ENCODE measurements around the gene GARIN3. TPM values are rescaled to one million over a fixed set of nuclear protein-coding genes. Genes with fewer than 3 reads are reported as not detected.

The GARIN3 gene
- total RNA-seq, 1 experiment from 2014 or later, result not detected

- Histone ChIP-seq H3K4me3 (ENCODE audit: low read depth, low read length, poor library complexity, severe bottlenecking) (no peak overlapping the region), H3K4me1 (ENCODE audit: insufficient read depth, low read length, poor library complexity, severe bottlenecking) (no peaks in the 10 kb centered on the region), H3K36me3 (ENCODE audit: insufficient read depth, low read length, poor library complexity, severe bottlenecking) (no peaks in the 10 kb centered on the region), H3K9me3 (ENCODE audit: low read depth, low read length, poor library complexity, severe bottlenecking) (no peaks in the 10 kb centered on the region), H3K27me3 (replicated peaks; ENCODE audit: insufficient read depth, low read depth, low read length, poor library complexity) (peaks cover 8% of the 10 kb centered on the region), H3K27ac (ENCODE audit: low read depth, low read length, poor library complexity, severe bottlenecking) (no peak overlapping the region)
- CTCF ChIA-PET, result no interaction called here
- DNase-seq (ENCODE audit: low spot score), result no peak
- intact Hi-C loops (cut with micrococcal nuclease; ENCODE audit: unreplicated experiment), result no loop called here
- TF ChIP-seq EZH2 (IDR thresholded peaks at IDR 0.05; ENCODE audit: borderline replicate concordance, low read depth, low read length, poor library complexity, severe bottlenecking) (no peak), CTCF (conservative IDR thresholded peaks at IDR 0.05; ENCODE audit: low read depth, low read length) (no peak)
- POLR2A ChIA-PET (ENCODE audit: low non-redundant PET), result no interaction called here
- BruUV-seq (replicated peaks), result no TSS peak
Observed at GRCh38 chr5:157201857-157202256, 35.8 kb upstream of the GARIN3 start.

- intact Hi-C loops (cut with micrococcal nuclease; ENCODE audit: unreplicated experiment), result no loop called here
- Histone ChIP-seq H3K9me3 (ENCODE audit: low read depth, low read length, poor library complexity, severe bottlenecking) (no peaks in the 10 kb centered on the region), H3K4me3 (ENCODE audit: low read depth, low read length, poor library complexity, severe bottlenecking) (no peak overlapping the region), H3K36me3 (ENCODE audit: insufficient read depth, low read length, poor library complexity, severe bottlenecking) (no peaks in the 10 kb centered on the region), H3K27me3 (replicated peaks; ENCODE audit: insufficient read depth, low read depth, low read length, poor library complexity) (peaks cover 17% of the 10 kb centered on the region), H3K4me1 (ENCODE audit: insufficient read depth, low read length, poor library complexity, severe bottlenecking) (no peaks in the 10 kb centered on the region), H3K27ac (ENCODE audit: low read depth, low read length, poor library complexity, severe bottlenecking) (no peak overlapping the region)
- POLR2A ChIA-PET (ENCODE audit: low non-redundant PET), result no interaction called here
- BruUV-seq (replicated peaks), result no TSS peak
- DNase-seq (ENCODE audit: low spot score), result no peak
- TF ChIP-seq CTCF (conservative IDR thresholded peaks at IDR 0.05; ENCODE audit: low read depth, low read length) (no peak), EZH2 (IDR thresholded peaks at IDR 0.05; ENCODE audit: borderline replicate concordance, low read depth, low read length, poor library complexity, severe bottlenecking) (no peak)
- CTCF ChIA-PET, result no interaction called here
Observed at GRCh38 chr5:157198277-157198986, 32.4 kb upstream of the GARIN3 start.

GRCh38 chr5:157197086-157197485, 31.0 kb upstream of the GARIN3 start:
- H3K36me3 ChIP-seq (ENCODE audit: insufficient read depth, low read length, poor library complexity, severe bottlenecking), result no peaks in the 10 kb centered on the region
- H3K9me3 ChIP-seq (ENCODE audit: low read depth, low read length, poor library complexity, severe bottlenecking), result no peaks in the 10 kb centered on the region
- POLR2A ChIA-PET (ENCODE audit: low non-redundant PET), result no interaction called here
- H3K4me3 ChIP-seq (ENCODE audit: low read depth, low read length, poor library complexity, severe bottlenecking), result no peak overlapping the region
- TF ChIP-seq EZH2 (IDR thresholded peaks at IDR 0.05; ENCODE audit: borderline replicate concordance, low read depth, low read length, poor library complexity, severe bottlenecking), result no peak
- no peak for TF ChIP-seq CTCF (conservative IDR thresholded peaks at IDR 0.05; ENCODE audit: low read depth, low read length)
- CTCF ChIA-PET, result no interaction called here
- H3K27me3 ChIP-seq (replicated peaks; ENCODE audit: insufficient read depth, low read depth, low read length, poor library complexity), result peaks cover 17% of the 10 kb centered on the region
- no peak overlapping the region for H3K27ac ChIP-seq (ENCODE audit: low read depth, low read length, poor library complexity, severe bottlenecking)
- no peaks in the 10 kb centered on the region for H3K4me1 ChIP-seq (ENCODE audit: insufficient read depth, low read length, poor library complexity, severe bottlenecking)
- no peak for DNase-seq (ENCODE audit: low spot score)
- intact Hi-C loops (cut with micrococcal nuclease; ENCODE audit: unreplicated experiment), result no loop called here
- BruUV-seq (replicated peaks), result no TSS peak

Measured in A673 (cell line).